Measurements from ENCODE around the gene BCL10. TPM values are rescaled to one million over a fixed set of nuclear protein-coding genes. Genes with fewer than 3 reads are reported as not detected.

The BCL10 gene
- total RNA-seq, 1 donor from 2014 or later = 36.4 TPM

GRCh38 chr1:85243372-85243771, 33.1 kb downstream of the BCL10 start:
- H2AFZ ChIP-seq (ENCODE audit: low read depth, low read length) = no peak overlapping the region
- no peaks in the 10 kb centered on the region for H3K9me3 ChIP-seq (ENCODE audit: insufficient read depth, low read depth, low read length)
- no peak overlapping the region for H3K4me3 ChIP-seq (ENCODE audit: insufficient read depth, low read depth, low read length)
- H3K27me3 Mint-ChIP-seq (ENCODE audit: low read depth, unreplicated experiment) = no peaks in the 10 kb centered on the region
- no peak for TF ChIP-seq CTCF (IDR thresholded peaks at IDR 0.05; ENCODE audit: insufficient read depth, low read depth, low read length)
- TF ChIP-seq EZH2 (IDR thresholded peaks at IDR 0.05; ENCODE audit: insufficient read depth, low read length) = no peak
- no peaks in the 10 kb centered on the region for H4K20me1 ChIP-seq (ENCODE audit: insufficient read depth, low read length)
- no peaks in the 10 kb centered on the region for H3K36me3 Mint-ChIP-seq (ENCODE audit: low read depth, unreplicated experiment)
- H3K4me3 Mint-ChIP-seq (ENCODE audit: unreplicated experiment) = no peak overlapping the region
- no peaks in the 10 kb centered on the region for H3K79me2 ChIP-seq (ENCODE audit: insufficient read depth, low read length)
- peaks cover 42% of the 10 kb centered on the region for H3K4me1 Mint-ChIP-seq (ENCODE audit: low read depth, unreplicated experiment)
- H3K9ac ChIP-seq (ENCODE audit: low read length) = no peak overlapping the region
- no peak for FAIRE-seq
- H3K36me3 ChIP-seq (ENCODE audit: insufficient read depth, low read length) = no peaks in the 10 kb centered on the region
- H3K27ac Mint-ChIP-seq (ENCODE audit: unreplicated experiment) = no peak overlapping the region
- H3K4me1 ChIP-seq (ENCODE audit: insufficient read depth, low read length) = peaks cover 10% of the 10 kb centered on the region
- no peak for DNase-seq (ENCODE audit: low read depth)
- no peak overlapping the region for H3K4me2 ChIP-seq (ENCODE audit: low read length)
- H3K9me3 Mint-ChIP-seq (ENCODE audit: unreplicated experiment) = no peaks in the 10 kb centered on the region
- H3K27me3 ChIP-seq (ENCODE audit: insufficient read depth, low read length) = no peaks in the 10 kb centered on the region
- no peak overlapping the region for H3K27ac ChIP-seq (ENCODE audit: low read depth, low read length)

- H2AFZ ChIP-seq (ENCODE audit: low read depth, low read length) = no peak overlapping the region
- H3K9ac ChIP-seq (ENCODE audit: low read length) = no peak overlapping the region
These were observed 35.8 kb downstream of the BCL10 start for GRCh38 chr1:85240643-85241042.

More at GRCh38 chr1:85240643-85241042, 35.8 kb downstream of the BCL10 start:
- Histone ChIP-seq H3K36me3 (ENCODE audit: insufficient read depth, low read length) (no peaks in the 10 kb centered on the region), H4K20me1 (ENCODE audit: insufficient read depth, low read length) (no peaks in the 10 kb centered on the region), H3K79me2 (ENCODE audit: insufficient read depth, low read length) (no peaks in the 10 kb centered on the region), H3K4me3 (ENCODE audit: insufficient read depth, low read depth, low read length) (no peak overlapping the region), H3K27me3 (ENCODE audit: insufficient read depth, low read length) (no peaks in the 10 kb centered on the region), H3K27ac (ENCODE audit: low read depth, low read length) (no peak overlapping the region), H3K9me3 (ENCODE audit: insufficient read depth, low read depth, low read length) (no peaks in the 10 kb centered on the region), H3K4me2 (ENCODE audit: low read length) (no peak overlapping the region), H3K4me1 (ENCODE audit: insufficient read depth, low read length) (peaks cover 10% of the 10 kb centered on the region)
- H3K27ac Mint-ChIP-seq (ENCODE audit: unreplicated experiment) = peak overlapping the region; percentile 16
- H3K4me1 Mint-ChIP-seq (ENCODE audit: low read depth, unreplicated experiment) = peaks cover 36% of the 10 kb centered on the region
- no peaks in the 10 kb centered on the region for H3K27me3 Mint-ChIP-seq (ENCODE audit: low read depth, unreplicated experiment)
- H3K4me3 Mint-ChIP-seq (ENCODE audit: unreplicated experiment) = peak overlapping the region; percentile 20
- no peak for FAIRE-seq
- TF ChIP-seq EZH2 (IDR thresholded peaks at IDR 0.05; ENCODE audit: insufficient read depth, low read length) (no peak), CTCF (IDR thresholded peaks at IDR 0.05; ENCODE audit: insufficient read depth, low read depth, low read length) (no peak)
- peak; percentile 19 for DNase-seq (ENCODE audit: low read depth)
- H3K36me3 Mint-ChIP-seq (ENCODE audit: low read depth, unreplicated experiment) = no peaks in the 10 kb centered on the region
- H3K9me3 Mint-ChIP-seq (ENCODE audit: unreplicated experiment) = peaks cover 3% of the 10 kb centered on the region

Measured in astrocyte (in vitro differentiated cells and primary cell).